Esophagus muscularis mucosa (tissue), 3 donors: Measurements from ENCODE around the gene TRIAP1.

Source experiments
- POLR2A ChIP-seq: fragments of 450-650 bp; IDR thresholded peaks from one replicate; pipeline ENCODE4 v1.6.1; 2017; ENCODE audit warnings: antibody characterized with exemption, moderate library complexity, mild to moderate bottlenecking, low read depth
- TF ChIP-seq, protein P1 (sequence below), 3 experiments: fragments of 200-600 bp in 2 of 3; fragments of 450-650 bp in 1 of 3; sonication (generic) in 2 of 3; IDR thresholded peaks; one replicate each; pipeline ENCODE4 v1.5.1; 2017 to 2019; ENCODE audit warnings: antibody characterized with exemption in 3 of 3, mild to moderate bottlenecking in 2 of 3, moderate library complexity in 1 of 3

- TF ChIP-seq, protein P1, sequence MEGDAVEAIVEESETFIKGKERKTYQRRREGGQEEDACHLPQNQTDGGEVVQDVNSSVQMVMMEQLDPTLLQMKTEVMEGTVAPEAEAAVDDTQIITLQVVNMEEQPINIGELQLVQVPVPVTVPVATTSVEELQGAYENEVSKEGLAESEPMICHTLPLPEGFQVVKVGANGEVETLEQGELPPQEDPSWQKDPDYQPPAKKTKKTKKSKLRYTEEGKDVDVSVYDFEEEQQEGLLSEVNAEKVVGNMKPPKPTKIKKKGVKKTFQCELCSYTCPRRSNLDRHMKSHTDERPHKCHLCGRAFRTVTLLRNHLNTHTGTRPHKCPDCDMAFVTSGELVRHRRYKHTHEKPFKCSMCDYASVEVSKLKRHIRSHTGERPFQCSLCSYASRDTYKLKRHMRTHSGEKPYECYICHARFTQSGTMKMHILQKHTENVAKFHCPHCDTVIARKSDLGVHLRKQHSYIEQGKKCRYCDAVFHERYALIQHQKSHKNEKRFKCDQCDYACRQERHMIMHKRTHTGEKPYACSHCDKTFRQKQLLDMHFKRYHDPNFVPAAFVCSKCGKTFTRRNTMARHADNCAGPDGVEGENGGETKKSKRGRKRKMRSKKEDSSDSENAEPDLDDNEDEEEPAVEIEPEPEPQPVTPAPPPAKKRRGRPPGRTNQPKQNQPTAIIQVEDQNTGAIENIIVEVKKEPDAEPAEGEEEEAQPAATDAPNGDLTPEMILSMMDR (IDR thresholded peaks at IDR 0.05) = no peak
- no peak for TF ChIP-seq POLR2A
Measured at GRCh38 chr12:120480211-120480610, 34.0 kb upstream of the TRIAP1 start.
